PC-9 (cell line): ENCODE results near the gene CNTFR. TPM values are rescaled to one million over a fixed set of nuclear protein-coding genes. Genes with fewer than 3 reads are reported as not detected.

Experiments used
- BruUV-seq: library from RNA; stranded (reverse); fragments of 400-500 nt; replicated peaks from 2 replicates; lab custom pipeline; 2021; lab: Mats Ljungman, UMichigan
- CTCF ChIA-PET: fragments of 300-600 bp; sonication (Branson Sonifier 250); formaldehyde crosslinking; loops from one replicate; lab custom pipeline; 2022; ENCODE audit warnings: antibody characterized with exemption; lab: Charles Lee
- POLR2A ChIA-PET: fragments of 300-600 bp; sonication (Branson Sonifier 250); formaldehyde crosslinking; loops from one replicate; lab custom pipeline; 2022; ENCODE audit warnings: antibody characterized with exemption; ENCODE audit not compliant: unreplicated experiment; lab: Charles Lee
- DNase-seq, 2 experiments: peaks; one replicate each; pipeline versions ENCODE4 v3.0.0 to v3.0.0-alpha.2; 2015 to 2022; ENCODE audit warnings: mixed read lengths in 1 of 2
- H2AFZ ChIP-seq: fragments of 200-600 bp; sonication (generic); 2 replicates; pipeline ENCODE4 v1.8.1; 2017; ENCODE audit warnings: antibody characterized with exemption
- H3F3A ChIP-seq: fragments of 200-600 bp; sonication (generic); 2 replicates; pipeline ENCODE4 v1.8.1; 2017; ENCODE audit warnings: antibody characterized with exemption, mild to moderate bottlenecking, low read depth; ENCODE audit not compliant: insufficient read depth
- H3K27ac ChIP-seq: fragments of 200-600 bp; sonication (generic); 2 replicates; pipeline ENCODE4 v1.6.1; 2016; ENCODE audit warnings: mixed run types
- H3K27me3 ChIP-seq: fragments of 200-600 bp; sonication (generic); 2 replicates; pipeline ENCODE4 v1.6.1; 2016; ENCODE audit warnings: low read depth, mixed run types; ENCODE audit not compliant: insufficient read depth
- H3K36me3 ChIP-seq: fragments of 200-600 bp; sonication (generic); 2 replicates; pipeline ENCODE4 v1.6.1; 2016; ENCODE audit warnings: low read depth, mixed run types
- H3K4me1 ChIP-seq: fragments of 200-600 bp; sonication (generic); replicated peaks from 2 replicates; pipeline ENCODE4 v1.6.1; 2016; ENCODE audit warnings: mixed run types; ENCODE audit not compliant: insufficient read depth
- H3K4me2 ChIP-seq: fragments of 200-600 bp; sonication (generic); 2 replicates; pipeline ENCODE4 v1.6.1; 2017; ENCODE audit warnings: mixed run types
- H3K4me3 ChIP-seq: fragments of 200-600 bp; sonication (generic); 2 replicates; pipeline ENCODE4 v1.6.1; 2016; ENCODE audit warnings: mixed run types
- H3K79me2 ChIP-seq: fragments of 200-600 bp; sonication (generic); 2 replicates; pipeline ENCODE4 v1.6.1; 2017; ENCODE audit warnings: low read depth, mixed run types
- H3K9me2 ChIP-seq: fragments of 200-600 bp; sonication (generic); 2 replicates; pipeline ENCODE4 v1.8.1; 2017; ENCODE audit warnings: mild to moderate bottlenecking; ENCODE audit not compliant: insufficient read depth
- H3K9me3 ChIP-seq: fragments of 200-600 bp; sonication (generic); 2 replicates; pipeline ENCODE4 v1.8.1; 2016; ENCODE audit warnings: low read depth; ENCODE audit not compliant: insufficient read depth
- H4K20me1 ChIP-seq: fragments of 200-600 bp; sonication (generic); 2 replicates; pipeline ENCODE4 v1.8.1; 2017; ENCODE audit not compliant: insufficient read depth
- CTCF ChIP-seq: fragments of 200-600 bp; sonication (generic); conservative IDR thresholded peaks from 2 replicates; pipeline ENCODE4 v1.6.1; 2017; ENCODE audit warnings: mixed run types, antibody characterized with exemption, mild to moderate bottlenecking, moderate library complexity
- EZH2 ChIP-seq: fragments of 200-600 bp; sonication (generic); IDR thresholded peaks from 2 replicates; pipeline ENCODE4 v1.8.0; 2017; ENCODE audit warnings: antibody characterized with exemption, low read depth
- intact Hi-C: fragments of 100-400 bp; cut with micrococcal nuclease; formaldehyde crosslinking; loops from one replicate; pipeline ENCODE4 v1.10.0; 2022; ENCODE audit not compliant: unreplicated experiment
- total RNA-seq: library from RNA; stranded (reverse); gene quantifications from 2 replicates; pipeline ENCODE4 v1.2.3, GENCODE V29; 2021

The CNTFR gene
- total RNA-seq, 1 experiment from 2014 or later: not detected

- no peaks in the 10 kb centered on the region for H3K9me3 ChIP-seq
- DNase-seq: no peak
- intact Hi-C loops: no loop called here
- H3K27ac ChIP-seq: no peak overlapping the region
- no peaks in the 10 kb centered on the region for H3K36me3 ChIP-seq
- H4K20me1 ChIP-seq: no peaks in the 10 kb centered on the region
- H3K4me3 ChIP-seq: no peak overlapping the region
- TF ChIP-seq EZH2: no peak
- no peak for TF ChIP-seq CTCF
- H3K4me2 ChIP-seq: no peak overlapping the region
- H3K4me1 ChIP-seq: no peaks in the 10 kb centered on the region
- no peaks in the 10 kb centered on the region for H3K79me2 ChIP-seq
- H3K27me3 ChIP-seq: peaks cover 7% of the 10 kb centered on the region
- CTCF ChIA-PET: no interaction called here
- no peaks in the 10 kb centered on the region for H3F3A ChIP-seq
- BruUV-seq: no TSS peak
- POLR2A ChIA-PET: no interaction called here
- H2AFZ ChIP-seq: no peak overlapping the region
- no peaks in the 10 kb centered on the region for H3K9me2 ChIP-seq
Observed at GRCh38 chr9:34515959-34516358, 73.6 kb downstream of the CNTFR start.

- CTCF ChIA-PET: no interaction called here
- H3K27me3 ChIP-seq: peaks cover 7% of the 10 kb centered on the region
- POLR2A ChIA-PET: no interaction called here
- TF ChIP-seq CTCF (no peak), EZH2 (no peak)
- H3K4me1 ChIP-seq: no peaks in the 10 kb centered on the region
- BruUV-seq: no TSS peak
- no peak overlapping the region for H2AFZ ChIP-seq
- no peaks in the 10 kb centered on the region for H4K20me1 ChIP-seq
- H3K79me2 ChIP-seq: no peaks in the 10 kb centered on the region
- H3K4me3 ChIP-seq: no peak overlapping the region
- H3K36me3 ChIP-seq: no peaks in the 10 kb centered on the region
- H3K4me2 ChIP-seq: no peak overlapping the region
- no peaks in the 10 kb centered on the region for H3K9me2 ChIP-seq
- no peaks in the 10 kb centered on the region for H3F3A ChIP-seq
- intact Hi-C loops: no loop called here
- H3K9me3 ChIP-seq: no peaks in the 10 kb centered on the region
- H3K27ac ChIP-seq: no peak overlapping the region
- DNase-seq: no peak
Observed at GRCh38 chr9:34514816-34515215, 74.7 kb downstream of the CNTFR start.

GRCh38 chr9:34514401-34514800 is 75.1 kb downstream of the CNTFR start:
- Histone ChIP-seq H3K4me1 (no peaks in the 10 kb centered on the region), H3K27me3 (peaks cover 7% of the 10 kb centered on the region), H3K36me3 (no peaks in the 10 kb centered on the region), H4K20me1 (no peaks in the 10 kb centered on the region), H3F3A (no peaks in the 10 kb centered on the region), H3K79me2 (no peaks in the 10 kb centered on the region), H3K4me2 (no peak overlapping the region), H3K9me2 (no peaks in the 10 kb centered on the region), H3K4me3 (no peak overlapping the region), H3K9me3 (no peaks in the 10 kb centered on the region), H2AFZ (no peak overlapping the region), H3K27ac (no peak overlapping the region)
- DNase-seq: no peak
- ChIA-PET CTCF (no interaction called here), POLR2A (no interaction called here)
- BruUV-seq: no TSS peak
- TF ChIP-seq EZH2 (no peak), CTCF (no peak)
- intact Hi-C loops: no loop called here
